Heart right ventricle (tissue), 16 donors: Measurements from ENCODE around the gene AKR1E2. TPM values are rescaled to one million over a fixed set of nuclear protein-coding genes. Genes with fewer than 3 reads are reported as not detected.
A peak's percentile ranks its signal among the peaks of the same experiment; 100 is the strongest.

Experiments used
- ATAC-seq, 8 donors: fragments of 200-7000 bp; cut with Tn5 transposase; one replicate each; pipeline ENCODE4 v1.9.1; 2020; ENCODE audit warnings: mild to moderate bottlenecking in 8 of 8, moderate library complexity in 8 of 8, moderate number of reproducible peaks in 1 of 8
- DNase-seq, 2 donors: peaks; one replicate each; pipeline ENCODE4 v3.0.0-alpha.2; 2020
- H3K27ac ChIP-seq, 10 donors: fragments of 200-600 bp; sonication (generic) in 2 of 10; one replicate each; pipeline versions ENCODE4 v1.5.0 to v1.8.0; 2020 to 2022; ENCODE audit warnings: mild to moderate bottlenecking in 3 of 10
- H3K27me3 ChIP-seq, 7 donors: fragments of 200-600 bp; one replicate each; pipeline ENCODE4 v1.8.0; 2021 to 2022; ENCODE audit warnings: mild to moderate bottlenecking in 2 of 7
- H3K36me3 ChIP-seq, 9 donors: fragments of 200-600 bp; sonication (generic) in 1 of 9; one replicate each; pipeline versions ENCODE4 v1.5.0 to v1.8.0; 2020 to 2022; ENCODE audit warnings: mild to moderate bottlenecking in 2 of 9
- H3K4me1 ChIP-seq, 9 donors: fragments of 200-600 bp; sonication (generic) in 1 of 9; one replicate each; pipeline versions ENCODE4 v1.5.0 to v1.8.0; 2020 to 2022; ENCODE audit warnings: mild to moderate bottlenecking in 4 of 9
- H3K4me3 ChIP-seq, 10 donors: fragments of 200-600 bp; sonication (generic) in 2 of 10; one replicate each; pipeline versions ENCODE4 v1.5.0 to v1.8.0; 2020 to 2022; ENCODE audit warnings: mild to moderate bottlenecking in 7 of 10, moderate library complexity in 2 of 10
- H3K9me3 ChIP-seq, 11 donors: fragments of 200-600 bp in 10 of 11; sonication (generic) in 2 of 11; one replicate each; pipeline versions ENCODE4 v1.5.0 to v1.8.0; 2013 to 2022; ENCODE audit warnings: mild to moderate bottlenecking in 2 of 11, control low read depth in 1 of 11, moderate library complexity in 1 of 11
- CTCF ChIP-seq, 9 donors: fragments of 200-600 bp; sonication (generic) in 2 of 9; IDR thresholded peaks; one replicate each; pipeline versions ENCODE4 v1.5.0 to v1.8.0; 2021 to 2022; ENCODE audit warnings: antibody characterized with exemption in 9 of 9, mild to moderate bottlenecking in 5 of 9, moderate library complexity in 1 of 9
- WGBS, 2 donors: extraction: QIAGEN DNeasy Blood & Tissue Kit; methylation state at CpG; one replicate each; pipeline ENCODE4 v1.1.7; 2013; ENCODE audit warnings: inconsistent platforms in 1 of 2; 5-methylcytosine and 5-hydroxymethylcytosine counted together
- intact Hi-C, 10 donors: fragments of 100-400 bp; cut with DNase I; formaldehyde crosslinking; loops; one replicate each; pipeline versions ENCODE4 v1.11.1 to v1.14.2; 2022
- polyA plus RNA-seq, 2 donors: library from polyadenylated mRNA; stranded (reverse); fragments of 200-250 nt; gene quantifications; one replicate each; pipeline ENCODE4 v1.2.3, GENCODE V29; 2013
- total RNA-seq, 10 donors: library from RNA; stranded (reverse); fragmentation: NEBNext Ultra II Directional in 3 of 10; extraction: Animal tissue kit (Norgen Biotek cat#: 25700) in 3 of 10; gene quantifications; one replicate each; pipeline versions ENCODE4 v1.2.1 to v1.2.4, GENCODE V29; 2021 to 2023
- donor health status: Arrhythmogenic right ventricular cardiomyopathy.
- donor health status: ischemic (EF 13 %, LVEDD 7.1; RV severe dilation, severe dysfunction).
- donor health status: healthy with polysubstance abuse.
- donor health status: DM: no; HTN: yes; CAD: no.
- donor health status: DM: no; HTN: no; CAD: no.
- donor health status: ischemic (EF 25% LVEDD 6.9; RV normal size, moderate dysfunction).
- donor health status: ischemic (EF 25% LVEDD 5.7; RV mildly dilated, moderate dysfunction).
- donor health status: healthy.
- donor health status: DM: yes; HTN: yes; CAD: no.
- donor health status: Ischemic cardiomyopathy.
- donor health status: ischemic (EF 35%, LVEDD 5.7; RV mildly dilated, moderate dysfunction).
- donor health status: nonischemic (EF 11% LVEDD 7.7; RV severe dilation, severe dysfunction).
- donor health status: DM: yes; HTN: yes; CAD: no.
- donor health status: PGD.
- donor health status: ischemic (EF 29% LVEDD 5.4; RV normal size, mild dysfunction).
- donor health status: nonischemic (EF 23%, LVEDD 6.1; RV moderate dilation, normal function).

Gene AKR1E2
- total and polyA plus RNA-seq, 12 donors = 1.2 to 6.5 (median 4.1) TPM

GRCh38 chr10:4807761-4808507, 18.1 kb upstream of the AKR1E2 start:
- Histone ChIP-seq H3K27me3 (no peaks in the 10 kb centered on the region), H3K27ac (peak overlapping the region in 1 of 10 donors; percentile 5), H3K9me3 (no peaks in the 10 kb centered on the region), H3K36me3 (no peaks in the 10 kb centered on the region), H3K4me1 (peaks cover 0 to 15% (median 0%) of the 10 kb centered on the region in 9 donors), H3K4me3 (no peak overlapping the region)
- ATAC-seq = no peak
- intact Hi-C loops = no loop called here
- WGBS, 2 donors = 50 to 64% methylated on average over 6 of the region's 6 CpGs
- TF ChIP-seq CTCF (IDR thresholded peaks at IDR 0.05) = no peak
- DNase-seq = no peak

- no peaks in the 10 kb centered on the region for H3K27me3 ChIP-seq
- H3K4me3 ChIP-seq = no peak overlapping the region
- H3K9me3 ChIP-seq = no peaks in the 10 kb centered on the region
- H3K27ac ChIP-seq = no peak overlapping the region
- peaks cover 0 to 18% (median 0%) of the 10 kb centered on the region in 9 donors for H3K4me1 ChIP-seq
- no peak for ATAC-seq
- no peak for DNase-seq
- TF ChIP-seq CTCF (IDR thresholded peaks at IDR 0.05) = no peak
- intact Hi-C loops = no loop called here
- 93 to 95% methylated on average over 4 of the region's 4 CpGs for WGBS, 2 donors
- H3K36me3 ChIP-seq = no peaks in the 10 kb centered on the region
These were observed 16.9 kb upstream of the AKR1E2 start for GRCh38 chr10:4809156-4809555.

- H3K27ac ChIP-seq = no peak overlapping the region
- H3K4me1 ChIP-seq = peaks cover 0 to 26% (median 0%) of the 10 kb centered on the region in 9 donors
- intact Hi-C loops = loop anchor here in 3 of 10 donors (10.0 kb wide), 2 partner anchors 575 to 815 kb away; no protein-coding TSS in a partner anchor
- WGBS, 2 donors = 58 to 68% methylated on average over 9 of the region's 9 CpGs
- TF ChIP-seq CTCF (IDR thresholded peaks at IDR 0.05) = no peak
- no peak overlapping the region for H3K4me3 ChIP-seq
- H3K27me3 ChIP-seq = no peaks in the 10 kb centered on the region
- H3K9me3 ChIP-seq = no peaks in the 10 kb centered on the region
- no peak for DNase-seq
- no peak for ATAC-seq
- H3K36me3 ChIP-seq = no peaks in the 10 kb centered on the region
These were observed 15.9 kb upstream of the AKR1E2 start for GRCh38 chr10:4810092-4810491.

- no peak overlapping the region for H3K4me3 ChIP-seq
- no peaks in the 10 kb centered on the region for H3K36me3 ChIP-seq
- TF ChIP-seq CTCF (IDR thresholded peaks at IDR 0.05) = no peak
- 83 to 86% methylated on average over 2 of the region's 2 CpGs for WGBS, 2 donors
- peaks cover 0 to 27% (median 0%) of the 10 kb centered on the region in 9 donors for H3K4me1 ChIP-seq
- no peaks in the 10 kb centered on the region for H3K9me3 ChIP-seq
- H3K27ac ChIP-seq = no peak overlapping the region
- DNase-seq = no peak
- peak in 1 of 8 donors; percentile 32 for ATAC-seq
- intact Hi-C loops = loop anchor here in 3 of 10 donors (10.0 kb wide), 2 partner anchors 573 to 813 kb away; no protein-coding TSS in a partner anchor
- H3K27me3 ChIP-seq = no peaks in the 10 kb centered on the region
These were observed 14.0 kb upstream of the AKR1E2 start for GRCh38 chr10:4812046-4812445.
